PFSK-1 (cell line): ENCODE measurements around the gene SLC39A3.

Experiments used
- POLR2AphosphoS5 ChIP-seq: IDR thresholded peaks from 2 replicates; pipeline ENCODE4 v1.6.1; 2012; ENCODE audit warnings: low read depth, mild to moderate bottlenecking, control low read depth, low read length, moderate library complexity
- REST ChIP-seq, 2 experiments: IDR thresholded peaks; 2 replicates each; pipeline versions ENCODE4 v1.6.1 to v1.8.0; 2011 to 2012; ENCODE audit warnings: low read depth in 2 of 2, low read length in 2 of 2, control low read depth in 1 of 2, inconsistent platforms in 1 of 2, mild to moderate bottlenecking in 1 of 2, moderate library complexity in 1 of 2; ENCODE audit not compliant: insufficient read depth in 1 of 2
- SIN3A ChIP-seq: IDR thresholded peaks from 2 replicates; pipeline ENCODE4 v1.6.1; 2012; ENCODE audit warnings: mild to moderate bottlenecking, low read length, moderate library complexity, borderline replicate concordance; ENCODE audit not compliant: insufficient read depth
- TAF1 ChIP-seq: IDR thresholded peaks from 2 replicates; pipeline ENCODE4 v1.6.1; 2012; ENCODE audit warnings: low read length, control low read depth, borderline replicate concordance; ENCODE audit not compliant: insufficient read depth

DNA sequence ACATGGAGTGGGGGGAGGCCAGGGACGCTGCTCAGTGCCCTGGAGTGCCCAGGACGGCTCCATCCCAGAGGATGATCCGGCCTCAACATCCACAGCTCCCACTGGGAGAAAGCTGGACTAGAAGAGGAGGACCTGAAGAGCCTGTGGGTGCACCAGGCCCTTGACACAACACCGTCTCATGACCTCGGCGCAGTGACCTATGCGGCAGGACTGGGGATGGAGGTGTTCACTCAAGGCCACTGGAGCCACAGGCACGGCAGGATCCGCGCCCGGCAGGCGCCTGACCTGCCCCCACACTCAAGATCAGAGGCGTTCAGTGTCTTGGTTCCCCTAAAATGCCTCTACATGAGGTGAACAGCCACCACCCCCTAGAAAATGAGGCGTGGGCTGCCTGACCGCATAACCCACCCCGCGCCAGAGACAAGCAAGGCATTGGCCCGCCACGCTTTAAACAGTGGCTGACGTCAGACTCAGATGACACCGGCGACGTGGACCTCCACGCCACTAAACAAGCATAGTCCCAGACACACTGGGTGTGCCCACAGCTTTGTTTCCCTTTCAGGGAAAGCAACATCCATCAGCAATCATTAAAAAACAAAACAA is 35.2 kb upstream of the SLC39A3 start:
- no peak for TF ChIP-seq TAF1
- TF ChIP-seq SIN3A, result no peak
- no peak for TF ChIP-seq POLR2AphosphoS5
- no peak for TF ChIP-seq REST (IDR thresholded peaks at IDR 0.05; ENCODE audit: insufficient read depth in 1 of 2, low read depth in 2 of 2, low read length in 2 of 2)
